ENCODE measurements around the gene PDCD7.

GRCh38 chr15:65102912-65103311 lies 30.7 kb downstream of the PDCD7 start:
- TF ChIP-seq POLR2A (IDR thresholded peaks at IDR 0.05; ENCODE audit: low read depth, low read length) (no peak), POLR2AphosphoS5 (IDR thresholded peaks at IDR 0.05; ENCODE audit: low read depth, low read length) (no peak), TAF1 (IDR thresholded peaks at IDR 0.05; ENCODE audit: borderline replicate concordance, low read depth, low read length) (no peak)

Measured in GM12892 (cell line).